HEK293 (cell line): Measurements from ENCODE around the gene MSMO1.

Experiments used
- BCL11A ChIP-seq: fragments of 450-650 bp; formaldehyde crosslinking; IDR thresholded peaks from 2 replicates; pipeline ENCODE4 v1.5.1; 2016; ENCODE audit warnings: low read depth, missing biosample characterization, missing genetic modification characterization
- CTCF ChIP-seq: fragments of 450-650 bp; formaldehyde crosslinking; IDR thresholded peaks from 2 replicates; pipeline ENCODE4 v1.5.1; 2016; ENCODE audit warnings: missing biosample characterization, missing genetic modification characterization
- MYNN ChIP-seq: fragments of 450-650 bp; formaldehyde crosslinking; IDR thresholded peaks from 2 replicates; pipeline ENCODE4 v1.5.1; 2016; ENCODE audit warnings: missing biosample characterization, missing genetic modification characterization, borderline replicate concordance
- SALL2 ChIP-seq: fragments of 450-650 bp; formaldehyde crosslinking; IDR thresholded peaks from 2 replicates; pipeline ENCODE4 v1.5.0; 2017; ENCODE audit warnings: missing biosample characterization, mild to moderate bottlenecking, missing genetic modification characterization, borderline replicate concordance
- TRIM28 ChIP-seq: IDR thresholded peaks from 2 replicates; pipeline ENCODE4 v1.6.1; 2011; ENCODE audit warnings: low read length, control low read depth, borderline replicate concordance
- TSHZ1 ChIP-seq: fragments of 450-650 bp; formaldehyde crosslinking; IDR thresholded peaks from 2 replicates; pipeline ENCODE4 v1.5.1; 2016; ENCODE audit warnings: missing biosample characterization, missing genetic modification characterization, borderline replicate concordance
- ZBTB21 ChIP-seq: fragments of 450-650 bp; formaldehyde crosslinking; IDR thresholded peaks from 2 replicates; pipeline ENCODE4 v1.5.1; 2017; ENCODE audit warnings: missing biosample characterization, missing genetic modification characterization
- ZBTB44 ChIP-seq: fragments of 450-650 bp; IDR thresholded peaks from 2 replicates; pipeline ENCODE4 v1.5.1; 2018; ENCODE audit warnings: missing biosample characterization, mild to moderate bottlenecking, missing genetic modification characterization
- ZEB2 ChIP-seq: fragments of 450-650 bp; formaldehyde crosslinking; IDR thresholded peaks from 2 replicates; pipeline ENCODE4 v1.5.1; 2016; ENCODE audit warnings: missing biosample characterization, missing genetic modification characterization
- ZFP37 ChIP-seq: fragments of 450-650 bp; formaldehyde crosslinking; IDR thresholded peaks from 2 replicates; pipeline ENCODE4 v1.5.1; 2016; ENCODE audit warnings: missing biosample characterization, missing genetic modification characterization
- ZFP69B ChIP-seq: fragments of 450-650 bp; formaldehyde crosslinking; IDR thresholded peaks from 2 replicates; pipeline ENCODE4 v1.5.1; 2016; ENCODE audit warnings: missing biosample characterization, missing genetic modification characterization
- ZNF138 ChIP-seq: fragments of 450-650 bp; formaldehyde crosslinking; IDR thresholded peaks from 2 replicates; pipeline ENCODE4 v1.5.1; 2016; ENCODE audit warnings: missing biosample characterization, missing genetic modification characterization, borderline replicate concordance
- ZNF146 ChIP-seq: fragments of 450-650 bp; formaldehyde crosslinking; IDR thresholded peaks from 2 replicates; pipeline ENCODE4 v1.5.1; 2016; ENCODE audit warnings: missing biosample characterization, missing genetic modification characterization
- ZNF174 ChIP-seq: fragments of 450-650 bp; formaldehyde crosslinking; IDR thresholded peaks from 2 replicates; pipeline ENCODE4 v1.5.0; 2017; ENCODE audit warnings: missing biosample characterization, mild to moderate bottlenecking, missing genetic modification characterization
- ZNF221 ChIP-seq: fragments of 450-650 bp; formaldehyde crosslinking; IDR thresholded peaks from 2 replicates; pipeline ENCODE4 v1.5.1; 2017; ENCODE audit warnings: missing biosample characterization, missing genetic modification characterization, borderline replicate concordance
- ZNF280C ChIP-seq: fragments of 450-650 bp; formaldehyde crosslinking; IDR thresholded peaks from 2 replicates; pipeline ENCODE4 v1.5.1; 2016; ENCODE audit warnings: missing biosample characterization, missing genetic modification characterization
- ZNF341 ChIP-seq: fragments of 450-650 bp; formaldehyde crosslinking; IDR thresholded peaks from 2 replicates; pipeline ENCODE4; 2016; ENCODE audit warnings: low read depth, missing biosample characterization, missing genetic modification characterization
- ZNF350 ChIP-seq: fragments of 450-650 bp; formaldehyde crosslinking; IDR thresholded peaks from 2 replicates; pipeline ENCODE4 v1.5.0; 2017; ENCODE audit warnings: missing biosample characterization, mild to moderate bottlenecking, missing genetic modification characterization
- ZNF426 ChIP-seq: fragments of 450-650 bp; formaldehyde crosslinking; IDR thresholded peaks from 2 replicates; pipeline ENCODE4 v1.5.1; 2017; ENCODE audit warnings: missing biosample characterization, missing genetic modification characterization, mild to moderate bottlenecking, inconsistent platforms, moderate library complexity
- ZNF488 ChIP-seq: fragments of 450-650 bp; formaldehyde crosslinking; IDR thresholded peaks from 2 replicates; pipeline ENCODE4 v1.5.1; 2016; ENCODE audit warnings: missing biosample characterization, missing genetic modification characterization
- ZNF514 ChIP-seq: fragments of 450-650 bp; formaldehyde crosslinking; IDR thresholded peaks from 2 replicates; pipeline ENCODE4 v1.5.1; 2016; ENCODE audit warnings: missing biosample characterization, missing genetic modification characterization
- ZNF530 ChIP-seq: fragments of 450-650 bp; formaldehyde crosslinking; IDR thresholded peaks from 2 replicates; pipeline ENCODE4 v1.5.1; 2016; ENCODE audit warnings: low read depth, missing biosample characterization, missing genetic modification characterization
- ZNF548 ChIP-seq: fragments of 450-650 bp; formaldehyde crosslinking; IDR thresholded peaks from 2 replicates; pipeline ENCODE4 v1.5.1; 2016; ENCODE audit warnings: missing biosample characterization, missing genetic modification characterization
- ZNF549 ChIP-seq: fragments of 450-650 bp; IDR thresholded peaks from 2 replicates; pipeline ENCODE4 v1.5.1; 2018; ENCODE audit warnings: missing biosample characterization, missing genetic modification characterization, mild to moderate bottlenecking, inconsistent platforms, moderate library complexity
- ZNF560 ChIP-seq: fragments of 450-650 bp; formaldehyde crosslinking; IDR thresholded peaks from 2 replicates; pipeline ENCODE4 v1.5.1; 2017; ENCODE audit warnings: missing biosample characterization, missing genetic modification characterization, borderline replicate concordance
- ZNF707 ChIP-seq: fragments of 450-650 bp; formaldehyde crosslinking; IDR thresholded peaks from 2 replicates; pipeline ENCODE4 v1.5.1; 2016; ENCODE audit warnings: missing biosample characterization, missing genetic modification characterization
- ZNF777 ChIP-seq: fragments of 450-650 bp; formaldehyde crosslinking; IDR thresholded peaks from 2 replicates; pipeline ENCODE4 v1.5.1; 2017; ENCODE audit warnings: missing biosample characterization, missing genetic modification characterization, borderline replicate concordance
- ZSCAN5A ChIP-seq: fragments of 450-650 bp; formaldehyde crosslinking; IDR thresholded peaks from 2 replicates; pipeline ENCODE4 v1.5.1; 2016; ENCODE audit warnings: missing biosample characterization, missing genetic modification characterization

Gene MSMO1

GRCh38 chr4:165378745-165379677 lies 51.5 kb downstream of the MSMO1 start, which contains the start of gene CPE (continued):
- TF ChIP-seq ZNF530 (tag by site-specific recombination) (no peak), ZNF488 (no peak), TSHZ1 (no peak), ZNF221 (tag by site-specific recombination) (no peak), ZNF777 (tag by site-specific recombination) (no peak), ZNF426 (tag by site-specific recombination) (no peak), ZNF549 (tag by site-specific recombination) (no peak), ZNF560 (no peak), SALL2 (tag by site-specific recombination) (no peak), ZNF548 (tag by site-specific recombination) (no peak), ZNF174 (tag by site-specific recombination) (no peak), ZFP69B (tag by site-specific recombination) (no peak), ZNF280C (tag by site-specific recombination) (no peak), ZBTB21 (tag by site-specific recombination) (no peak), BCL11A (tag by site-specific recombination) (no peak), ZNF146 (tag by site-specific recombination) (no peak), ZNF707 (tag by site-specific recombination) (no peak), ZNF341 (tag by site-specific recombination) (peak; percentile 58), MYNN (tag by site-specific recombination) (no peak), ZEB2 (tag by site-specific recombination) (no peak), CTCF (peak; percentile 95), ZNF138 (tag by site-specific recombination) (no peak), TRIM28 (no peak), ZSCAN5A (tag by site-specific recombination) (no peak), ZNF350 (tag by site-specific recombination) (no peak), ZBTB44 (tag by site-specific recombination) (no peak), ZFP37 (tag by site-specific recombination) (no peak; the same call in 1 of the 2 replicates), ZNF514 (tag by site-specific recombination) (no peak)
